GM19372 (cell line): Measurements from ENCODE around the gene OR5F1.

Source experiments
- ATAC-seq: cut with Tn5 transposase; IDR thresholded peaks from one replicate; pipeline ENCODE4 v1.9.1; 2021; ENCODE audit warnings: mild to moderate bottlenecking, low read depth, moderate library complexity; ENCODE audit not compliant: unreplicated experiment

The OR5F1 gene

GRCh38 chr11:55994525-55994924 is at the start of gene OR5F1:
TSS of gene OR5F1 (minus strand) at chr11:55994625. CDS start at chr11:55994625, 0 bp downstream.
- no peak for ATAC-seq

- no peak for ATAC-seq
Measured at GRCh38 chr11:56027354-56027753, 32.9 kb upstream of the OR5F1 start, which contains the start of gene OR5AS1. TSS of gene OR5AS1 (plus strand) at chr11:56027654. CDS start at chr11:56030419, 2,765 bp downstream.

GRCh38 chr11:56013805-56014204 is 19.4 kb upstream of the OR5F1 start:
- no peak for ATAC-seq

GRCh38 chr11:56010716-56011115 is 16.3 kb upstream of the OR5F1 start:
- ATAC-seq: no peak

- ATAC-seq: no peak
Measured at GRCh38 chr11:55970935-55971334, 23.5 kb downstream of the OR5F1 start.

GRCh38 chr11:55969845-55970244 is 24.6 kb downstream of the OR5F1 start, which contains the start of gene OR10AG1:
TSS of gene OR10AG1 (minus strand) at chr11:55969945. CDS start at chr11:55969907, 38 bp downstream.
- no peak for ATAC-seq

- ATAC-seq: no peak
Measured at GRCh38 chr11:55967914-55968313, 26.5 kb downstream of the OR5F1 start.

GRCh38 chr11:55966391-55966790 is 28.0 kb downstream of the OR5F1 start:
- no peak for ATAC-seq

- ATAC-seq: no peak
Measured at GRCh38 chr11:55956521-55956920, 37.9 kb downstream of the OR5F1 start.

- ATAC-seq: no peak
Measured at GRCh38 chr11:55949330-55949729, 45.1 kb downstream of the OR5F1 start.
